Gastroesophageal sphincter (tissue), 3 donors: ENCODE data around the gene UMODL1.

ENCODE experiments used
- CTCF ChIP-seq, 4 experiments: fragments of 200-600 bp in 2 of 4; fragments of 450-650 bp in 2 of 4; sonication (generic) in 1 of 4; IDR thresholded peaks; one replicate each; pipeline ENCODE4 v1.5.1; 2017 to 2019; ENCODE audit warnings: antibody characterized with exemption in 4 of 4, mild to moderate bottlenecking in 2 of 4, moderate library complexity in 2 of 4
- EP300 ChIP-seq: sonication (generic); formaldehyde crosslinking; IDR thresholded peaks from one replicate; pipeline ENCODE4 v1.6.1; 2017; ENCODE audit warnings: antibody characterized with exemption, mild to moderate bottlenecking
- POLR2A ChIP-seq, 2 donors: fragments of 450-650 bp; IDR thresholded peaks; one replicate each; pipeline ENCODE4 v1.6.1; 2017; ENCODE audit warnings: antibody characterized with exemption in 2 of 2, mild to moderate bottlenecking in 2 of 2, moderate library complexity in 1 of 2

DNA sequence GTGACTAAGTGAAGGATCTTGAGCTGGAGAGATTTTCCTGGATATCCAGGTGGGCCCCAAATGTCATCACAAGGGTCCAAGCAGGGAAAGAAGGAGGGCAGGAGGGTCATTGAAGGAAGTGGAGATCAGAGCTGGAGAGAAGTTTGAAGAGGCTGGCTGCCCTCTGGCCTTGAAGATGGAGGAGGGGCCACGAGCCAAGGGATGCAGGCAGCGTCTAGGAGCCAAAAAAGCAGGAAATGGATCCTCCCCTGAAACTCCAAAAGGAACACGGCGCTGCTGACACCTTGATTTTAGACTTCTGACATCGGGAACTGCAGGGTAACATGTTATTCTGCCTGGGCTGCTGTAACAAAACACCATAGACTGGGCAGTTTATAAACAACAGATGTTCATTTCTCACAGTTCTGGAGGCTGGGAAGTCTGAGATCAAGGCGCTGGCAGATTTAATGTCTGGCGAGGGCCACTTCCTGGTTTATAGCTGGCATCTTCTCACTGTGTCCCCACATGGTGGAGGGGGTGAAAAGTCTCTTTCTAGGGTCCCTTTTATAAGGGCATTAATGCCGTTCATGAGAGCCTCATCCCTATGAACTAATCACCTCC lies 32.2 kb upstream of the UMODL1 start:
- TF ChIP-seq POLR2A (IDR thresholded peaks at IDR 0.05) (no peak), CTCF (IDR thresholded peaks at IDR 0.05) (no peak), EP300 (no peak)
